Measurements from ENCODE around the gene MTMR4. TPM values are rescaled to one million over a fixed set of nuclear protein-coding genes. Genes with fewer than 3 reads are reported as not detected.
"Not testable (repeated sequence)": the region's sequence is repeated elsewhere in the genome, so short reads cannot be mapped to it uniquely, and the experiment has no call there.

Gene MTMR4
- total RNA-seq, 2 experiments from 2014 or later = 72.2 to 75.6 TPM

- Mint-ChIP-seq H3K27ac (peak overlapping the region; percentile 51), H3K27me3 (no peaks in the 10 kb centered on the region), H3K36me3 (peaks cover 34% of the 10 kb centered on the region), H3K4me1 (peaks cover 17% of the 10 kb centered on the region), H3K9me3 (no peaks in the 10 kb centered on the region), H3K4me3 (peak overlapping the region; percentile 10)
- DNase-seq = no peak
These were observed 26.0 kb downstream of the MTMR4 start for GRCh38 chr17:58488428-58488890.

DNA sequence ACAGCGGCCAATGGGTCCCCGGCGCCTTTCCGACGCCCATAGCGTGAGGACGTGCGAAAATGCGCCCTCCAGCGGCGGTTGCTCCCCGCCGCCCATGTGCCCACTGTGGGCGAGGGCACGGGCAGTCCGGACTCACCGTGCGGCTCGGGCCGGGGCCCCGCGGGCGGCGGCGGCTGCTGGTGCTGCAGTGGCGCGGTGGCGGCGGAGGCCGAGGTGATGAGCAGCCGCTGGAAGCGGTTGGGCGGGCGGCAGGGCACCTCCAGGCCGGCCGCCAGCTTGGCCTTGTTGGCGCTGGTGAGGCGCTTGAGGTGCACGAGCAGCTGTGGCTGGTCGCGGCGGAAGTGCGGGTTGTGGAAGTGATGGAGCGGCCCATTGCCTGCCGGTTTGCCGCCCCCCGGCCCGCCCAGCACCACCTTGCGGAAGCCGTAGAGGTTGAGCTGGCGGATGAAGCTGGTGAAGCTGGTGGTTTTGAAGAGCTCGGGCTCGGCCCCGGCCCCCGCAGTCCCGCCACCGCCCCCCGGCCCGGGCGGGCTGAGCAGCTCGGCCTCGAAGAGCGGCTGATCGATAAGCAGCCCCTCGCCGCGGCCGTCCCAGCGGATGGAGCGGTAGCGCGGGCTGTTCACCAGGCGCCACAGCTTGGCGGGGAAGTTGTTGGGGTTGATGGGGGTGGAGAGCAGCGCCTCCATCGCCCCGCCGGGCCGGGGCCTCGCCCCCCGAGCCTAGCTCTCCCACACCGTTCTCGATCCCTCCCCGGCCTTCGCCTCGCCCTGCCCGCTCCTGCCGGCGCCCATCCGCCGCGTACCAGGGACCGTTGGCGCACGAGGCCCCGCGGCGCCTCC lies 26.6 kb downstream of the MTMR4 start, which contains the start of gene HSF5:
HSF5 (minus strand) TSS at position 820 of the 839 bp plus-strand sequence; CDS start at position 686, 134 bp downstream.
- peaks cover 32% of the 10 kb centered on the region for H3K36me3 Mint-ChIP-seq
- peak; percentile 78 for DNase-seq
- no peaks in the 10 kb centered on the region for H3K27me3 Mint-ChIP-seq
- H3K9me3 Mint-ChIP-seq = no peaks in the 10 kb centered on the region
- peak within 1 kb of the TSS; percentile 58 for H3K4me3 Mint-ChIP-seq
- H3K27ac Mint-ChIP-seq = peak within 1 kb of the TSS; percentile 75
- peaks cover 12% of the 10 kb centered on the region for H3K4me1 Mint-ChIP-seq

- Mint-ChIP-seq H3K27me3 (no peaks in the 10 kb centered on the region), H3K36me3 (peaks cover 17% of the 10 kb centered on the region), H3K4me3 (no peak overlapping the region), H3K27ac (no peak overlapping the region), H3K4me1 (peaks cover 5% of the 10 kb centered on the region), H3K9me3 (no peaks in the 10 kb centered on the region)
- no peak for DNase-seq
These were observed 29.8 kb downstream of the MTMR4 start for GRCh38 chr17:58484600-58484999.

GRCh38 chr17:58481798-58482197 lies 32.6 kb downstream of the MTMR4 start:
- not testable (repeated sequence) for DNase-seq, H3K36me3 Mint-ChIP-seq, H3K9me3 Mint-ChIP-seq, H3K4me1 Mint-ChIP-seq, H3K4me3 Mint-ChIP-seq, H3K27me3 Mint-ChIP-seq, H3K27ac Mint-ChIP-seq

- Mint-ChIP-seq H3K36me3 (peaks cover 10% of the 10 kb centered on the region), H3K27ac (no peak overlapping the region), H3K27me3 (no peaks in the 10 kb centered on the region), H3K9me3 (no peaks in the 10 kb centered on the region), H3K4me1 (no peaks in the 10 kb centered on the region), H3K4me3 (no peak overlapping the region)
- no peak for DNase-seq
These were observed 34.3 kb downstream of the MTMR4 start for GRCh38 chr17:58480090-58480489.

DNA sequence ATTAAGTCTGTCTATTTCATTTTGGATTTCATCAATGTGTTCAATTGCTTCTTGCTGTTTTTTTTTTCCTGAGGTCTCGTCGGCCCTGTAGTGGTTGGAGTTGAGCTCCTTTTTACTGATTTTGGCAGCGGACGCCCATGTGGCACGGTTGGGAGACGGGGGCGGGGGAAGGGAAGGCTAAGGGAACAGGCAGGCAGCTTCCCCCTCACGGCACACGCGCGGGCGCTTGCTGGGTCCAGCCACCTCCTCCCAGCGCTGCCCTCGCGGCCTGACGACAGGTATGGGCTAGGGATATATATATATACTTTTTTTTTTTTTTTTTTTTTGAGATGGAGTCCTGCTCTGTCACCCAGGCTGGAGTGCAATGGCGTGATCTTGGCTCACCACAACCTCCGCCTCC lies 37.6 kb downstream of the MTMR4 start:
- H3K4me3 Mint-ChIP-seq = no peak overlapping the region
- no peak overlapping the region for H3K27ac Mint-ChIP-seq
- no peak for DNase-seq
- H3K9me3 Mint-ChIP-seq = no peaks in the 10 kb centered on the region
- H3K27me3 Mint-ChIP-seq = no peaks in the 10 kb centered on the region
- H3K36me3 Mint-ChIP-seq = peaks cover 9% of the 10 kb centered on the region
- peaks cover 7% of the 10 kb centered on the region for H3K4me1 Mint-ChIP-seq

GRCh38 chr17:58475985-58476384 lies 38.5 kb downstream of the MTMR4 start:
- no peak overlapping the region for H3K27ac Mint-ChIP-seq

DNA sequence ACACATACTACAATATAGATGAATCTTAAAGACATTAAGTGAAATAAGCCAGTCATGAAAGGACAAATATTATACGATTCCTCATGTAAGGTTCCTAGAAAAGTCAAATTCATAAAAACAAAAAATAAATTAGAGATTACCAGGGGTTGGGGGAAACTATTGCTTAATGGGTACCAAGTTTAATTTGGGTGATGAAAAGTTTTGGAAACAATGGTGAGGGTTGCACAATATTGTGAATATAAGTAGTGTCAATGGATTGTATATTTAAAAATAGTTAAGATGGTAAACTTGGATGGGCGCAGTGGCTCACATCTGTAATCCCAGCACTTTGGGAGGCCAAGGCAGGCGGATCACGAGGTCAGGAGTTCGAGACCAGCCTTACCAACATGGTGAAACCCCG lies 44.1 kb downstream of the MTMR4 start:
- Mint-ChIP-seq H3K36me3 (no peaks in the 10 kb centered on the region), H3K9me3 (no peaks in the 10 kb centered on the region), H3K27ac (no peak overlapping the region), H3K4me3 (no peak overlapping the region), H3K4me1 (peaks cover 9% of the 10 kb centered on the region), H3K27me3 (no peaks in the 10 kb centered on the region)
- no peak for DNase-seq

More at GRCh38 chr17:58475985-58476384, 38.5 kb downstream of the MTMR4 start:
- H3K36me3 Mint-ChIP-seq = peaks cover 9% of the 10 kb centered on the region
- DNase-seq = no peak
- no peak overlapping the region for H3K4me3 Mint-ChIP-seq
- H3K4me1 Mint-ChIP-seq = peaks cover 7% of the 10 kb centered on the region
- no peaks in the 10 kb centered on the region for H3K9me3 Mint-ChIP-seq
- H3K27me3 Mint-ChIP-seq = no peaks in the 10 kb centered on the region

GRCh38 chr17:58468944-58469343 lies 45.5 kb downstream of the MTMR4 start:
- H3K27me3 Mint-ChIP-seq = no peaks in the 10 kb centered on the region
- no peak overlapping the region for H3K27ac Mint-ChIP-seq
- H3K9me3 Mint-ChIP-seq = no peaks in the 10 kb centered on the region
- DNase-seq = no peak
- H3K4me1 Mint-ChIP-seq = peaks cover 6% of the 10 kb centered on the region
- H3K4me3 Mint-ChIP-seq = no peak overlapping the region
- H3K36me3 Mint-ChIP-seq = no peaks in the 10 kb centered on the region

DNA sequence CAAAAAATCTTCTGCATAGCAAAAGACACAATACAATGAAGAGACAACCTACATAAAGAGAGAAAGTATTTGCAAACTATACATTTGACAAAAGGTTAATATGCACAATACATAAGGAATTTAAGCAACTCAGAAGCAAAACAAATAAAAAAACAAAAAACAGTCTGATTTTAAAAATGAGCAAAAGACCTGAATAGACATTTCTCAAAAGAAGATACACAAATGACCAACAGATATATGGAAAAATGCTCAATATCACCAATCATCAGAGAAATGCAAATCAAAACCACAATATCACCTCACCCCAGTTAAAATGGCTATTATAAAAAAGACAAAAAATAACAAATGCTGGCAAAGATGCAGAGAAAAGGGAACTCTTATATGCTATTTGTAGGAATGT lies 58.9 kb downstream of the MTMR4 start:
- peaks cover 4% of the 10 kb centered on the region for H3K36me3 Mint-ChIP-seq
- H3K9me3 Mint-ChIP-seq = no peaks in the 10 kb centered on the region
- H3K4me1 Mint-ChIP-seq = no peaks in the 10 kb centered on the region
- no peak for DNase-seq
- no peak overlapping the region for H3K4me3 Mint-ChIP-seq
- no peak overlapping the region for H3K27ac Mint-ChIP-seq
- H3K27me3 Mint-ChIP-seq = no peaks in the 10 kb centered on the region

DNA sequence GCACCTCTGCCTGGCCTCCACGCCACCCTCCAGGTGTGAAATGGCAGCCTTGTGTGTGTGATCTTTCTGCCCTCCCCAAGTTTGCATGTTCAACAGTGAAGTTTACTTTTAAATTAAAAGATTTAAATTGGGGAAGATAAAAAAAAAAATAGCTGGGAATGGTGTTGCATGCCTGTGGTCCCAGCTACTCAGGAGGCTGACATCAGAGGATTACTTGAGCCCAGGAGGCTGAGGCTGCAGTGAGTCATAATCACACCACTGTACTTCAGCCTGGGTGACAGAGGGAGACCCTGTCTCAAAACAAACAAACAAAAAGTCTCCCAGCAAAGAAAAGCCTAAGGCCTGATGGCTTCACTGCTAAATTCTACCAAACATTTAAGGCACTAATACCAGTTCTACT lies 61.7 kb downstream of the MTMR4 start:
- H3K4me3 Mint-ChIP-seq = no peak overlapping the region
- H3K27me3 Mint-ChIP-seq = no peaks in the 10 kb centered on the region
- no peaks in the 10 kb centered on the region for H3K4me1 Mint-ChIP-seq
- H3K36me3 Mint-ChIP-seq = peaks cover 4% of the 10 kb centered on the region
- no peak for DNase-seq
- H3K9me3 Mint-ChIP-seq = no peaks in the 10 kb centered on the region
- H3K27ac Mint-ChIP-seq = no peak overlapping the region

DNA sequence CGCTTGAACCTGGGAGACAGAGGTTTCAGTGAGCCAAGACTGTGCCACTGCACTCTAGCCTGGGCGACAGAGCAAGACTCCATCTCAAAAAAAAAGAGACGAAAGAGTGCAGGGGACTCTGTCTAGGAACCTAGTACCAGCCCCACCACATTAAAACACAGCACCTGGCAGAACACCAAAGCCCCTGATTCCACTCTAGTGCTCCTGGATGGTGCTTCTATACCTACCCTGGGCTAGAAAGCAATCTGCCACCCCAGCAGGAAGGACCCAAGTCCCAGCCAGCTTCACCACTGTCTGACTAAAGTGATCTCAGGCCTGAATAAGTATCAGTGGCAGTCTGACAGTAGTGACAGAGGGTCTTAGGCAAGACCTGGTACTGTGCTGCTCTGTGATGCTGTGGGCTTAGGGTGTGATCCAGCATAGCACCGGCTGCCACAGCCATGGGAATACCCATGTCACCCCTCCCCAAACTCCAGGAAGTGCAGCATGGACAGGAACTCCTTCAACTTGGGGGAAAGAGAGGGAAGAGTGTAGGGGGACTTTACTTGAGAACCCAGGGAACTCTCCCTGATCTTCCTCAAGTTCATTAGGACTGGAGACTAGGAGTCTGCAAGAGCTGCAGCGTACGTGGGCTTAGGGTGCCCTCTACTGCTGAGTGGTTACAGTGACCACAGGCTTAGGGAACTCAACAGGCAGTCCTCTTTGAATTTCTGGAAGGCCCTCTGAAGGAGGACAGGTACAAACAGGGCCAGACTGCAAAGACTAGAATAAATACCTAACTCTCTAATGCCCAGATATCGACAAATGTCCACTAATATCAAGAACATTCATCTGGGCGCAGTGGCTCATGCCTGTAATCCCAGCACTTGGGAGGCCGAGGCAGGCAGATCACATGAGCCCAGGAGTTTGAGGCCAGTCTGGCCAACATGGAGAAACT lies 67.1 kb downstream of the MTMR4 start:
- H3K4me3 Mint-ChIP-seq = no peak overlapping the region
- H3K4me1 Mint-ChIP-seq = peaks cover 6% of the 10 kb centered on the region
- H3K27ac Mint-ChIP-seq = no peak overlapping the region
- no peaks in the 10 kb centered on the region for H3K27me3 Mint-ChIP-seq
- peak; percentile 70 for DNase-seq
- no peaks in the 10 kb centered on the region for H3K9me3 Mint-ChIP-seq
- peaks cover 5% of the 10 kb centered on the region for H3K36me3 Mint-ChIP-seq

DNA sequence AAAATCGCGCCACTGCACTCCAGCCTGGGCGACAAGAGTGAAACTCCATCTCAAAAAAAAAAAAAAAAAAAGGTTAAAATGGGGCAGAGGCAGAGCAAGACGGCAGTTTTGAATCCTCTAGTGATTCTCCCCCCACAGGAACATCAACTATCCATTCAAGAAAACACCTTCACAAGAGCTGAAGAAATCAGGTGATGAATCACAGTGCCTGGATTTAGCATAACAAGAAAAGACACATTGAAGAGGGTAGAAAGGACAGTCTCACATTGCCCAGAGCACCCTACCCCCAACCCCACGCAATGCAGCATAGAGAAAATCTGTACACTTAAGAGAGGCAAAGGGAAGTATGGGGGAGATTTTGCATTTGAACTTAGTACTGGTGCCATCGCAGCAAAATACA lies 68.4 kb downstream of the MTMR4 start:
- peaks cover 5% of the 10 kb centered on the region for H3K36me3 Mint-ChIP-seq
- DNase-seq = no peak
- no peaks in the 10 kb centered on the region for H3K9me3 Mint-ChIP-seq
- H3K27ac Mint-ChIP-seq = no peak overlapping the region
- peaks cover 6% of the 10 kb centered on the region for H3K4me1 Mint-ChIP-seq
- no peaks in the 10 kb centered on the region for H3K27me3 Mint-ChIP-seq
- H3K4me3 Mint-ChIP-seq = no peak overlapping the region
